HEK293 (cell line): ENCODE measurements around the gene CRYAB.
A peak's percentile ranks its signal among the peaks of the same experiment; 100 is the strongest.

ENCODE experiments used
- CTCF ChIA-PET: fragments of 350-600 bp; formaldehyde crosslinking; extraction: SDS; loops from one replicate; lab custom pipeline; 2021; ENCODE audit warnings: antibody characterized with exemption; lab: Yijun Ruan, JAX
- POLR2A ChIA-PET: fragments of 300-600 bp; formaldehyde crosslinking; extraction: SDS; loops from one replicate; lab custom pipeline; 2020; ENCODE audit warnings: antibody characterized with exemption, inconsistent platforms; lab: Yijun Ruan, JAX
- H3K27ac ChIP-seq: fragments of 200-500 bp; sonication (Bioruptor generic); 2 replicates; pipeline ENCODE4 v1.5.1; 2014; ENCODE audit warnings: low read depth, low read length, control low read depth, inconsistent platforms; ENCODE audit errors: extremely low read depth
- H3K36me3 ChIP-seq, 2 experiments: fragments of 200-500 bp in 1 of 2; sonication (Bioruptor generic) in 1 of 2; 1 replicate in 1 of 2; 2 replicates in 1 of 2; pipeline ENCODE4 v1.5.1; 2014 to 2017; ENCODE audit warnings: inconsistent platforms in 2 of 2, low read length in 2 of 2; ENCODE audit not compliant: control insufficient read depth in 2 of 2, insufficient read depth in 1 of 2
- H3K4me1 ChIP-seq: fragments of 200-500 bp; sonication (Bioruptor generic); 2 replicates; pipeline ENCODE4 v1.5.1; 2014; ENCODE audit warnings: mild to moderate bottlenecking, low read length, inconsistent platforms; ENCODE audit not compliant: control insufficient read depth, insufficient read depth
- H3K4me3 ChIP-seq: 2 replicates; pipeline ENCODE4 v1.5.1; 2011; ENCODE audit warnings: low read depth, mild to moderate bottlenecking, control low read depth, low read length, moderate library complexity
- H3K9me3 ChIP-seq: fragments of 200-500 bp; sonication (Bioruptor generic); 2 replicates; pipeline ENCODE4 v1.5.1; 2014; ENCODE audit warnings: low read depth, low read length, inconsistent platforms; ENCODE audit not compliant: control insufficient read depth, insufficient read depth
- GLI2 ChIP-seq: fragments of 450-650 bp; formaldehyde crosslinking; IDR thresholded peaks from 2 replicates; pipeline ENCODE4; 2017; ENCODE audit warnings: missing biosample characterization, missing genetic modification characterization, low read depth, borderline replicate concordance
- GLIS1 ChIP-seq: fragments of 450-650 bp; formaldehyde crosslinking; IDR thresholded peaks from 2 replicates; pipeline ENCODE4 v1.5.1; 2016; ENCODE audit warnings: missing biosample characterization, missing genetic modification characterization
- KLF7 ChIP-seq: fragments of 450-650 bp; formaldehyde crosslinking; IDR thresholded peaks from 2 replicates; pipeline ENCODE4 v1.5.1; 2016; ENCODE audit warnings: missing biosample characterization, missing genetic modification characterization, borderline replicate concordance
- OSR2 ChIP-seq: fragments of 450-650 bp; formaldehyde crosslinking; IDR thresholded peaks from 2 replicates; pipeline ENCODE4 v1.5.1; 2016; ENCODE audit warnings: missing biosample characterization, missing genetic modification characterization
- SCRT2 ChIP-seq: fragments of 450-650 bp; formaldehyde crosslinking; IDR thresholded peaks from 2 replicates; pipeline ENCODE4 v1.5.1; 2016; ENCODE audit warnings: missing biosample characterization, missing genetic modification characterization
- ZBTB21 ChIP-seq: fragments of 450-650 bp; formaldehyde crosslinking; IDR thresholded peaks from 2 replicates; pipeline ENCODE4 v1.5.1; 2017; ENCODE audit warnings: missing biosample characterization, missing genetic modification characterization
- ZNF184 ChIP-seq: fragments of 450-650 bp; IDR thresholded peaks from 2 replicates; pipeline ENCODE4 v1.5.1; 2018; ENCODE audit warnings: missing biosample characterization, mild to moderate bottlenecking, missing genetic modification characterization
- ZNF2 ChIP-seq: fragments of 450-650 bp; formaldehyde crosslinking; IDR thresholded peaks from 2 replicates; pipeline ENCODE4 v1.5.1; 2016; ENCODE audit warnings: missing biosample characterization, missing genetic modification characterization
- ZNF223 ChIP-seq: fragments of 450-650 bp; formaldehyde crosslinking; IDR thresholded peaks from 2 replicates; pipeline ENCODE4 v1.5.1; 2016; ENCODE audit warnings: missing biosample characterization, missing genetic modification characterization
- ZNF311 ChIP-seq: fragments of 450-650 bp; formaldehyde crosslinking; IDR thresholded peaks from 2 replicates; pipeline ENCODE4 v1.5.1; 2017; ENCODE audit warnings: missing biosample characterization, missing genetic modification characterization, borderline replicate concordance
- ZNF335 ChIP-seq: fragments of 450-650 bp; formaldehyde crosslinking; conservative IDR thresholded peaks from 2 replicates; pipeline ENCODE4 v1.5.1; 2016; ENCODE audit warnings: missing biosample characterization, missing genetic modification characterization
- ZNF548 ChIP-seq: fragments of 450-650 bp; formaldehyde crosslinking; IDR thresholded peaks from 2 replicates; pipeline ENCODE4 v1.5.1; 2016; ENCODE audit warnings: missing biosample characterization, missing genetic modification characterization
- ZNF654 ChIP-seq: fragments of 450-650 bp; formaldehyde crosslinking; IDR thresholded peaks from 2 replicates; pipeline ENCODE4 v1.5.1; 2016; ENCODE audit warnings: low read depth, missing biosample characterization, missing genetic modification characterization
- ZNF664 ChIP-seq: fragments of 450-650 bp; formaldehyde crosslinking; IDR thresholded peaks from 2 replicates; pipeline ENCODE4 v1.5.1; 2016; ENCODE audit warnings: missing biosample characterization, missing genetic modification characterization
- ZNF707 ChIP-seq: fragments of 450-650 bp; formaldehyde crosslinking; IDR thresholded peaks from 2 replicates; pipeline ENCODE4 v1.5.1; 2016; ENCODE audit warnings: missing biosample characterization, missing genetic modification characterization
- ZNF791 ChIP-seq: fragments of 450-650 bp; formaldehyde crosslinking; IDR thresholded peaks from 2 replicates; pipeline ENCODE4 v1.5.1; 2016; ENCODE audit warnings: missing biosample characterization, missing genetic modification characterization
- TF ChIP-seq, protein P1 (sequence below): fragments of 450-650 bp; IDR thresholded peaks from 2 replicates; pipeline ENCODE4 v1.5.1; 2018; ENCODE audit warnings: missing biosample characterization, mild to moderate bottlenecking, missing genetic modification characterization
- TF ChIP-seq, protein P2 (sequence below): fragments of 450-650 bp; formaldehyde crosslinking; IDR thresholded peaks from 2 replicates; pipeline ENCODE4 v1.5.0; 2017; ENCODE audit warnings: missing biosample characterization, missing genetic modification characterization, borderline replicate concordance
- TF ChIP-seq, protein P3 (sequence below): fragments of 450-650 bp; formaldehyde crosslinking; IDR thresholded peaks from 2 replicates; pipeline ENCODE4 v1.5.1; 2017; ENCODE audit warnings: missing biosample characterization, missing genetic modification characterization
- TF ChIP-seq, protein P4 (sequence below): fragments of 450-650 bp; formaldehyde crosslinking; IDR thresholded peaks from 2 replicates; pipeline ENCODE4 v1.5.1; 2016; ENCODE audit warnings: missing biosample characterization, missing genetic modification characterization

CRYAB gene

DNA sequence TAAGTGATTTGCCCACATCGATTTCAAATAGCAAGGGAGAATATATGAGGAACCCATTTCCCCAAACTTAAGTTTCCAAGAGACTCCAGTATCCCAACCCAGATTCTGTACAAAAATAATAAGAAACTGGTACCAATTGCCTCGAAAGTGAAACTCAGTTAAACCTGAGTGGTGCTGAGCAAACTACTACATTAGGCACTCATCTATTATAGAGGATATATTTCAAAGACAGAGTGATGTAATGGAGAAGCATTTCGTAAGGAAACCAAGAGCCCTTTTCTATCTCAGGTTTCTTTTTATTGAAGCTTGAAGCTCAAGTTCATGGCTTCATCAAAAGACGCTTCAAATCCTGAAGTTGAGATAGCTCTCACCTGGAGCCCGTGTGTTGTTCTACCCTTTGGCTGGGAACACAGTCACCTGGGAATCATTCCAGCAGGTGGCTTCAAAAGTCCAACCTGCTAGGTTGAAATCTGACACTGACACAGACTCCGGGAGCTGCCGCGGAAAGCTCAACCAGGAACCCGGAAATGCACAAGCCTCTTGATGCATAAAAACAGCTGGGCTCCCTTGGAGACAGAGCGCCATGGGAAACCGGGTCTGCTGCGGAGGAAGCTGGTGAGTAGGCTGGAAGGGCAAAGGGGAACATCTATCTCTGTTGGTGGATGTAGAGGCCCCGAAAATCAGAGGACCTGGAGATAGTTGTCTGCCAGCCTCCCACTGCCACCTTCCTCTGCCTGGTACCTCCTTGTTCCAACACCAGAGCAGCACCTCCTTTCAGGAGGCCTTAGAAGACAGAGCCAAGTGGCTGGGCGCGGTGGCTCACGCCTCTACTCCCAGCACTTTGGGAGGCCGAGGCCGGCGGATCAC is 7.1 kb upstream of the CRYAB start, which contains the start of gene C11orf52 (continued):
- TF ChIP-seq, protein P1, sequence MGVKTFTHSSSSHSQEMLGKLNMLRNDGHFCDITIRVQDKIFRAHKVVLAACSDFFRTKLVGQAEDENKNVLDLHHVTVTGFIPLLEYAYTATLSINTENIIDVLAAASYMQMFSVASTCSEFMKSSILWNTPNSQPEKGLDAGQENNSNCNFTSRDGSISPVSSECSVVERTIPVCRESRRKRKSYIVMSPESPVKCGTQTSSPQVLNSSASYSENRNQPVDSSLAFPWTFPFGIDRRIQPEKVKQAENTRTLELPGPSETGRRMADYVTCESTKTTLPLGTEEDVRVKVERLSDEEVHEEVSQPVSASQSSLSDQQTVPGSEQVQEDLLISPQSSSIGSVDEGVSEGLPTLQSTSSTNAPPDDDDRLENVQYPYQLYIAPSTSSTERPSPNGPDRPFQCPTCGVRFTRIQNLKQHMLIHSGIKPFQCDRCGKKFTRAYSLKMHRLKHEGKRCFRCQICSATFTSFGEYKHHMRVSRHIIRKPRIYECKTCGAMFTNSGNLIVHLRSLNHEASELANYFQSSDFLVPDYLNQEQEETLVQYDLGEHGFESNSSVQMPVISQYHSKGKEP (tag by site-specific recombination): peak; percentile 94
- no peak for TF ChIP-seq ZNF311
- TF ChIP-seq GLIS1: peak; percentile 8; the same call in 1 of the 2 replicates
- TF ChIP-seq ZNF654 (tag by site-specific recombination): no peak
- TF ChIP-seq, protein P2, sequence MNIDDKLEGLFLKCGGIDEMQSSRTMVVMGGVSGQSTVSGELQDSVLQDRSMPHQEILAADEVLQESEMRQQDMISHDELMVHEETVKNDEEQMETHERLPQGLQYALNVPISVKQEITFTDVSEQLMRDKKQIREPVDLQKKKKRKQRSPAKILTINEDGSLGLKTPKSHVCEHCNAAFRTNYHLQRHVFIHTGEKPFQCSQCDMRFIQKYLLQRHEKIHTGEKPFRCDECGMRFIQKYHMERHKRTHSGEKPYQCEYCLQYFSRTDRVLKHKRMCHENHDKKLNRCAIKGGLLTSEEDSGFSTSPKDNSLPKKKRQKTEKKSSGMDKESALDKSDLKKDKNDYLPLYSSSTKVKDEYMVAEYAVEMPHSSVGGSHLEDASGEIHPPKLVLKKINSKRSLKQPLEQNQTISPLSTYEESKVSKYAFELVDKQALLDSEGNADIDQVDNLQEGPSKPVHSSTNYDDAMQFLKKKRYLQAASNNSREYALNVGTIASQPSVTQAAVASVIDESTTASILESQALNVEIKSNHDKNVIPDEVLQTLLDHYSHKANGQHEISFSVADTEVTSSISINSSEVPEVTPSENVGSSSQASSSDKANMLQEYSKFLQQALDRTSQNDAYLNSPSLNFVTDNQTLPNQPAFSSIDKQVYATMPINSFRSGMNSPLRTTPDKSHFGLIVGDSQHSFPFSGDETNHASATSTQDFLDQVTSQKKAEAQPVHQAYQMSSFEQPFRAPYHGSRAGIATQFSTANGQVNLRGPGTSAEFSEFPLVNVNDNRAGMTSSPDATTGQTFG (tag by site-specific recombination): no peak
- TF ChIP-seq ZNF548: no peak
- TF ChIP-seq OSR2 (tag by site-specific recombination): 0 out of 2 replicates have a peak, but pooled peaks have one; percentile 22
- peak; percentile 31 for TF ChIP-seq ZNF335 (tag by site-specific recombination)
- no peak for TF ChIP-seq ZNF791 (tag by site-specific recombination)
- TF ChIP-seq SCRT2: peak; percentile 81
- TF ChIP-seq ZNF2 (tag by site-specific recombination): 0 out of 2 replicates have a peak, but pooled peaks have one; percentile 7
- TF ChIP-seq, protein P3, sequence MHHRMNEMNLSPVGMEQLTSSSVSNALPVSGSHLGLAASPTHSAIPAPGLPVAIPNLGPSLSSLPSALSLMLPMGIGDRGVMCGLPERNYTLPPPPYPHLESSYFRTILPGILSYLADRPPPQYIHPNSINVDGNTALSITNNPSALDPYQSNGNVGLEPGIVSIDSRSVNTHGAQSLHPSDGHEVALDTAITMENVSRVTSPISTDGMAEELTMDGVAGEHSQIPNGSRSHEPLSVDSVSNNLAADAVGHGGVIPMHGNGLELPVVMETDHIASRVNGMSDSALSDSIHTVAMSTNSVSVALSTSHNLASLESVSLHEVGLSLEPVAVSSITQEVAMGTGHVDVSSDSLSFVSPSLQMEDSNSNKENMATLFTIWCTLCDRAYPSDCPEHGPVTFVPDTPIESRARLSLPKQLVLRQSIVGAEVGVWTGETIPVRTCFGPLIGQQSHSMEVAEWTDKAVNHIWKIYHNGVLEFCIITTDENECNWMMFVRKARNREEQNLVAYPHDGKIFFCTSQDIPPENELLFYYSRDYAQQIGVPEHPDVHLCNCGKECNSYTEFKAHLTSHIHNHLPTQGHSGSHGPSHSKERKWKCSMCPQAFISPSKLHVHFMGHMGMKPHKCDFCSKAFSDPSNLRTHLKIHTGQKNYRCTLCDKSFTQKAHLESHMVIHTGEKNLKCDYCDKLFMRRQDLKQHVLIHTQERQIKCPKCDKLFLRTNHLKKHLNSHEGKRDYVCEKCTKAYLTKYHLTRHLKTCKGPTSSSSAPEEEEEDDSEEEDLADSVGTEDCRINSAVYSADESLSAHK (tag by site-specific recombination): no peak
- TF ChIP-seq ZNF184 (tag by site-specific recombination): no peak
- no peak for TF ChIP-seq KLF7 (tag by site-specific recombination)
- no peak for TF ChIP-seq GLI2 (tag by site-specific recombination)
- TF ChIP-seq, all 188 proteins: peak for 8

DNA sequence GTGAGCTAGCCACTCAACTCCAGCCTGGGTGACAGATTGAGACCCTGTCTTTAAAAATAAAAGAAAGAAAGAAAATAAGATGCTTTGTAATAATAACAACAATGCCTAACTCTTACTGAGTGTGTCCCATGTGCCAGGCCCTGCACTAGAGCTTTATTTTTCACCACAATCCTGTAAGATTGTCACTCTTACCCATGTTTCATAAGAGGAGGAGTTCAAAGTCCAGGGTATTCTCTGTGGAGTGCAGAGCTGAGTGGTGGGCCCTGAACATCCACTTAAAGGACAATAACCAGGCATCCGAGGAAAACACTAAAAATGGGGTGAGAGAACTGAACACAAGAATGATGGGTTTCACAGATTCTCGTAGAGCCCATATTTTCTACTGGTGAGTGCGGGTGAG is 6.2 kb upstream of the CRYAB start:
- Histone ChIP-seq H3K36me3 (no peaks in the 10 kb centered on the region), H3K9me3 (no peaks in the 10 kb centered on the region), H3K27ac (no peak overlapping the region), H3K4me1 (no peaks in the 10 kb centered on the region), H3K4me3 (no peak overlapping the region)
- ChIA-PET POLR2A (interaction anchor here (1.6 kb wide), 1 partner anchor 9 kb away, joined by 16 read pairs; no protein-coding TSS in a partner anchor), CTCF (interaction anchor here (1.8 to 1.9 kb wide), 2 partner anchors 9 to 14 kb away, joined by 8 read pairs; no protein-coding TSS in a partner anchor)
- TF ChIP-seq ZNF223 (tag by site-specific recombination): no peak
- no peak for TF ChIP-seq ZBTB21 (tag by site-specific recombination)
- TF ChIP-seq ZNF707: no peak
- no peak for TF ChIP-seq ZNF664 (tag by site-specific recombination)
- TF ChIP-seq, protein P4, sequence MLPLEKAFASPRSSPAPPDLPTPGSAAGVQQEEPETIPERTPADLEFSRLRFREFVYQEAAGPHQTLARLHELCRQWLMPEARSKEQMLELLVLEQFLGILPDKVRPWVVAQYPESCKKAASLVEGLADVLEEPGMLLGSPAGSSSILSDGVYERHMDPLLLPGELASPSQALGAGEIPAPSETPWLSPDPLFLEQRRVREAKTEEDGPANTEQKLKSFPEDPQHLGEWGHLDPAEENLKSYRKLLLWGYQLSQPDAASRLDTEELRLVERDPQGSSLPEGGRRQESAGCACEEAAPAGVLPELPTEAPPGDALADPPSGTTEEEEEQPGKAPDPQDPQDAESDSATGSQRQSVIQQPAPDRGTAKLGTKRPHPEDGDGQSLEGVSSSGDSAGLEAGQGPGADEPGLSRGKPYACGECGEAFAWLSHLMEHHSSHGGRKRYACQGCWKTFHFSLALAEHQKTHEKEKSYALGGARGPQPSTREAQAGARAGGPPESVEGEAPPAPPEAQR (tag by site-specific recombination): no peak
